HEK293 (cell line): Measurements from ENCODE around the gene POP7.

ENCODE experiments used
- CTCF ChIP-seq: fragments of 450-650 bp; formaldehyde crosslinking; IDR thresholded peaks from 2 replicates; pipeline ENCODE4 v1.5.1; 2016; ENCODE audit warnings: missing biosample characterization, missing genetic modification characterization
- HIC1 ChIP-seq: fragments of 450-650 bp; formaldehyde crosslinking; IDR thresholded peaks from 2 replicates; pipeline ENCODE4 v1.5.1; 2016; ENCODE audit warnings: missing biosample characterization, missing genetic modification characterization
- KLF7 ChIP-seq: fragments of 450-650 bp; formaldehyde crosslinking; IDR thresholded peaks from 2 replicates; pipeline ENCODE4 v1.5.1; 2016; ENCODE audit warnings: missing biosample characterization, missing genetic modification characterization, borderline replicate concordance
- MYNN ChIP-seq: fragments of 450-650 bp; formaldehyde crosslinking; IDR thresholded peaks from 2 replicates; pipeline ENCODE4 v1.5.1; 2016; ENCODE audit warnings: missing biosample characterization, missing genetic modification characterization, borderline replicate concordance
- REPIN1 ChIP-seq: fragments of 450-650 bp; formaldehyde crosslinking; IDR thresholded peaks from 2 replicates; pipeline ENCODE4 v1.5.1; 2017; ENCODE audit warnings: missing biosample characterization, missing genetic modification characterization, low read depth
- ZBTB17 ChIP-seq: fragments of 450-650 bp; formaldehyde crosslinking; IDR thresholded peaks from 2 replicates; pipeline ENCODE4 v1.5.1; 2016; ENCODE audit warnings: missing biosample characterization, missing genetic modification characterization
- ZIC2 ChIP-seq: fragments of 450-650 bp; formaldehyde crosslinking; IDR thresholded peaks from 2 replicates; pipeline ENCODE4 v1.5.1; 2016; ENCODE audit warnings: missing biosample characterization, missing genetic modification characterization
- ZNF138 ChIP-seq: fragments of 450-650 bp; formaldehyde crosslinking; IDR thresholded peaks from 2 replicates; pipeline ENCODE4 v1.5.1; 2016; ENCODE audit warnings: missing biosample characterization, missing genetic modification characterization, borderline replicate concordance
- ZNF175 ChIP-seq: fragments of 450-650 bp; formaldehyde crosslinking; IDR thresholded peaks from 2 replicates; pipeline ENCODE4 v1.5.1; 2016; ENCODE audit warnings: missing biosample characterization, missing genetic modification characterization
- ZNF561 ChIP-seq: fragments of 450-650 bp; IDR thresholded peaks from 2 replicates; pipeline ENCODE4 v1.5.1; 2018; ENCODE audit warnings: missing biosample characterization, missing genetic modification characterization, borderline replicate concordance
- ZNF707 ChIP-seq: fragments of 450-650 bp; formaldehyde crosslinking; IDR thresholded peaks from 2 replicates; pipeline ENCODE4 v1.5.1; 2016; ENCODE audit warnings: missing biosample characterization, missing genetic modification characterization
- ZNF830 ChIP-seq: fragments of 450-650 bp; IDR thresholded peaks from 2 replicates; pipeline ENCODE4 v1.5.0; 2018; ENCODE audit warnings: missing biosample characterization, missing genetic modification characterization, low read depth, mild to moderate bottlenecking, moderate library complexity

- TF ChIP-seq CTCF = no peak
- TF ChIP-seq ZNF830 (tag by site-specific recombination) = no peak
- TF ChIP-seq MYNN (tag by site-specific recombination) = no peak
- no peak for TF ChIP-seq ZNF175 (tag by site-specific recombination)
- no peak for TF ChIP-seq ZNF138 (tag by site-specific recombination)
- no peak for TF ChIP-seq ZBTB17 (tag by site-specific recombination)
- TF ChIP-seq REPIN1 (tag by site-specific recombination) = no peak
- TF ChIP-seq ZNF561 = no peak
- no peak for TF ChIP-seq ZNF707
- no peak for TF ChIP-seq ZIC2
- TF ChIP-seq KLF7 (tag by site-specific recombination) = no peak
- TF ChIP-seq HIC1 (tag by site-specific recombination) = no peak
Observed at GRCh38 chr7:100720671-100721504, 15.0 kb downstream of the POP7 start.
